Measurements from ENCODE around the gene NIPBL.
"Not testable (repeated sequence)": the region's sequence is repeated elsewhere in the genome, so short reads cannot be mapped to it uniquely, and the experiment has no call there.

NIPBL gene

DNA sequence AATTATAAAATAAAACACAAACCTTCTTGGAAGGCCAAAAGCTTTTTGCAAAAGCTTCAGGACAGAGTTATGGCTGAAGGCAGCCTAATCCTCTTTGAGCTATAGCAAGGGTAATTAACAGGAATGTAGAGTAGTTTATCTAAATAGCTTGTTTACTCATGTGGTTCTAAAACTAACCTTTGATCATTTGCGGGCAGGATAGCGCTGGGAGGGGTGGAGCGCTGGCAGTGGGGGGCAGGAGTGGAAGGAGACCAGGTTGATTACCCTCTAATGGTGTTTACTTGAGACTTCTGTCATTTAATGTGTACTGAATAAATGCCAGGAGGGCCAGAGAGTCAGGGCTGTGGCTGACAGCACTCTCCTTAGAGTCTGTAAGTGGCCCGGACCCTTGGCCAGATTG, 217.2 kb downstream of the NIPBL start:
- not testable (repeated sequence) for DNase-seq (ENCODE audit: low spot score)

DNA sequence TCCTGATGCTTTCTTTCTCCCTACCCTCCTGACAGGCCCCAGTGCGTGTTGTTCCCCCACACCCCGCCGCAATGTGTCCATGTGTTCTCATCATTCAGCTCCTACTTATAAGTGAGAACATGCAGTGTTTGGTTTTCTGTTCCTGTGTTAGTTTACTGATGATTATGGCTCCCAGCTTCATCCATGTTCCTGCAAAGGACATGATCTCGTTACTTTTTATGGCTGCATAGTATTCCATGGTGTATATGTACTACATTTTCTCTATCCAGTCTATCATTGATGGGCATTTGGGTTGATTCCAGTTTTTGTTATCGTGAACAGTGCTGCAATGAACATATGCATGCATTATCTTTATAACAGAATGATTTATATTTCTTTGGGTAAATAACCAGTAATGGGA, 222.7 kb downstream of the NIPBL start:
- not testable (repeated sequence) for DNase-seq (ENCODE audit: low spot score)

DNA sequence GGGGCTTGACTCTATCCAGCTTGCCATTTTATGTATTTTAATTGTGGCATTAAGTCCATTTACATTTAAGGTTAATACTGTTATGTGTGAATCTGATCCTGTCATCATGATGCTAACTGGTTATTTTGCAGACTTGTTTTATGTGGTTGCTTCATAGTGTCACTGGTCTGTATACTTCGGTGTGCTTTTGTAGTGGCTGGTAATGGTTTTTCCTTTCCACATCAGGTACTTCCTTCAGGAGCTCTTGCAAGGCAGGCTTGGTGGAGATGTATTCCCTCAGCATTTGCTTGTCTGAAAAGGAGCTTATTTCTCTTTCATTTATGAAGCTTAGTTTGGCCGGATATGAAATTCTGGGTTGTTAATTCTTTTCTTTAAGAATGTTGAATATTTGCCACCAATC, 226.7 kb downstream of the NIPBL start:
- no peak for DNase-seq (ENCODE audit: low spot score)

DNA sequence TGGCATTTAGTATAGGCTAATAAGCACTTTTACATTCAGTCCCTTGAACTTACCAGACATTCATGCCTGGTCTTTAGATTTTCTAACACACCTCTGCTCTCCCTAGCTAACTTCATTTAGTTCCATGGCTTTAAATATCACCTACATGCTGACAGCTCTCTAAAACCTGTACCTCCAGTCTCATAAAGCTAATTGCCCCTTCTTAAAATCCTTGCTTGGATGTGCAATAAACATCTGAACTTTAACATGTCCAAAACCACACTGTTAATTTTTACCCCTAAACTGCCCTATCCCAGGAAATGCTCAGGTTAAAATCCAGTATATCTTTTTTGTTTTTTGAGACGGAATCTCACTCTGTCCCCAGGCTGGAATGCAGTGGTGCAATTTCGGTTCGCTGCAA, 232.8 kb downstream of the NIPBL start:
- no peak for DNase-seq (ENCODE audit: low spot score)

DNA sequence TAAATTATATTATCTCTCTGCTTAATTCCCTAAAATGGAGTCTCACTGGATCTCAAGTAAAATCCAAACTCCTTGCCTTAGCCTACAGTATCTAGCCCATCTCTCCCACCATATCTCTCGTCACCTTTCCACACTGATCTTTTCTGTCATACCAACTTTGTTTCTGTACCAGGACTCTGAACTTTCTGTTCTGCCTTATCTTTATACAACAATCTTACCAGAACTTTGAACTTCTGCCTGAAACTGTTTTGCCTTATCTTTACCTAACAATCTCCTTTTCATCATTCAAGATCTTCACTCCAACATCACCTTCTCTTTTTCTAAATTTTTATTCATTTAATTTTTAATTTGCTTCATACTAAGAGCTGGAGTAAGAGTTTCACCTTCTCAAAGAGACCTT, 233.6 kb downstream of the NIPBL start:
- DNase-seq (ENCODE audit: low spot score), result no peak

DNA sequence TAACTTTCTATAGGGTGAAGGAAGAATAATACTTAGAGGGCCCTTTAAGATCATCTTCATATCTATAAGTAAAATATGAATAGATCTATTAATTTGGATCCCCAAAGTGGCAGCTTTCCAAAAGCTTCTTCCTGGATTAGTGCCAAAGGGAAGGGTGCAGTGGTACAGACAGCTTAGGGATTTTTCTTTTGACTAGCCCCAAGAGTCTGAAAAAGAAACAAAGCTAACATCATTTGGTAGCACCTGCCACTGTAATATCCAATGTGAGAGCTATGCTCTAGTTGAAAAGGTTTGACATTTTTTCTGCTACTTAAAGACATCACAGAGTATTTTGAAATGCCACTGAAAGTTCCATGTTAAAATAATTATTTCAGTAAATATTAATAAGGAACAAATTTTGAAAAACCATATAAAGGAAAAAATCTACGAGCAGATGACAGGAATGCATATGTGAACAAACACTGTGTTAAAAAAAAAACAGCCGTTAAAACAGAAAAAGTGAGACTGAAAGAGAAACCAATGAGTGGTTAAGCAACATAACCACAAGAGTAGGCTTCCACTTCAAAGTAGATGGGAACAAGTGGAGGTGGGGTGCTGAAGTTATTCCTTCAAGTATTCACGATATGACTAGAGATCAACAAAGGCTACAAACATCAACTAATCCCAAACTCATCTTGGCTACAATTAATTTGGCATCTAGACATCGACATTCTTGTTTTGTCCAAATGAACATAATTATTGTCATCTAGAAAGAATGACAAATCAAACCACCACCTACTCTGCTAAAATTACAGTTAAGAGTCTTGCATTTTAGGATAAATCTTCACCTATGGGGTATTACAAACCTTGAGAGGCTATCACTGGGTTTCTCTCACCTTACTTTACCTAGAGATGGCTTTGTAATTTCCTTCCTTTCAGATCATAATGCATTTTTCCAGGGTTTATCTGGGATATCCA, 235.1 kb downstream of the NIPBL start:
- no peak for DNase-seq (ENCODE audit: low spot score)

DNA sequence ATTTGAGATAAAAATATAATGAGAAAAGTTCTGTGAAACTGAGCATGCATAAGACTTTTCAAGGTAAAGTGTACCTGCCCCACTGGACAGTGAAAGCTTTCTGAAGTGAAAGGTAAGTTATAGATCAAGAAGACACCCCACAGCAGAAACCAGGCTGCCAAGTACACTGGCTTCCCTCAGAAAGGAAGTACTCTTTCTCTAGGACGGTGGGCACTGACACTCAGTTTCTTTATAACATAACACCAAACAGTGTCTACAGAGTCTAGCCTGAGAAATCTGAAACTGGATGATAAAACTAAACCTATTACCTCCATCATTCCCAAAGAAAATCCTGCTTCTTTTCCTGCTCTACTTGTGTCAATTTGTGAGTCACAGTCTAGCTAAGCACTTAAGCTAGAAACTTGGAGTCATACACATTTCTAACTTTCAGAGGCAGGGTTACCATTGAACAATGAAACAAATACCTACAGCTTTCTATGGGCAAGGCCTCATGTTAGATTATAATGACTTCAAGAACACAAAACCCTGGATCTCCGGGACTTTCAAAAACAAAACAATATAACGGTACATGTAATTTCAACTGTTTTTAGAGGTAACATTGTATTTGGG, 235.9 kb downstream of the NIPBL start:
- no peak for DNase-seq (ENCODE audit: low spot score)

Measured in AG08396 (cell line).